ENCODE measurements around the gene GRID1. TPM values are rescaled to one million over a fixed set of nuclear protein-coding genes. Genes with fewer than 3 reads are reported as not detected.
"Not testable (repeated sequence)": the region's sequence is repeated elsewhere in the genome, so short reads cannot be mapped to it uniquely, and the experiment has no call there.

GRID1 gene
- total RNA-seq, 1 donor: not detected

DNA sequence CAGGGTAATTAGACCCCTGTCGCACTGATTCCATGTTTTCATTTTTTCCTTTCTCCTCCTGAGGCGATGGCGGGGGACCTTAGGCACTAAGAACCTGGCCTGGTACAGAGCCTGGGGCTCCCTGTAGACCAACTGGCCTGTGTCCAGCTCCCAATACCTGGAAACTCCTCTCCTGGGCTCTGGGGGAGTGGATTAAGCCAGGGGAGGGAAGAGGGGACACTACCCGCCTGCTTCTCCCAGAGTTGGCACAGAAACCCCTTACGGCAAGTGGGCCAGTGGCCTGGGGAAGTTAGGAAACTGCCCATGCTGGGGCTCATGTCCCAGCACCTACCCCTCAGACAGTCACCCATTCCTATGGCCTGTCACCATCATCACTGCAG lies 121.6 kb downstream of the GRID1 start:
- H3K4me3 ChIP-seq (ENCODE audit: low read depth, low read length): no peak overlapping the region
- TF ChIP-seq, protein P1, sequence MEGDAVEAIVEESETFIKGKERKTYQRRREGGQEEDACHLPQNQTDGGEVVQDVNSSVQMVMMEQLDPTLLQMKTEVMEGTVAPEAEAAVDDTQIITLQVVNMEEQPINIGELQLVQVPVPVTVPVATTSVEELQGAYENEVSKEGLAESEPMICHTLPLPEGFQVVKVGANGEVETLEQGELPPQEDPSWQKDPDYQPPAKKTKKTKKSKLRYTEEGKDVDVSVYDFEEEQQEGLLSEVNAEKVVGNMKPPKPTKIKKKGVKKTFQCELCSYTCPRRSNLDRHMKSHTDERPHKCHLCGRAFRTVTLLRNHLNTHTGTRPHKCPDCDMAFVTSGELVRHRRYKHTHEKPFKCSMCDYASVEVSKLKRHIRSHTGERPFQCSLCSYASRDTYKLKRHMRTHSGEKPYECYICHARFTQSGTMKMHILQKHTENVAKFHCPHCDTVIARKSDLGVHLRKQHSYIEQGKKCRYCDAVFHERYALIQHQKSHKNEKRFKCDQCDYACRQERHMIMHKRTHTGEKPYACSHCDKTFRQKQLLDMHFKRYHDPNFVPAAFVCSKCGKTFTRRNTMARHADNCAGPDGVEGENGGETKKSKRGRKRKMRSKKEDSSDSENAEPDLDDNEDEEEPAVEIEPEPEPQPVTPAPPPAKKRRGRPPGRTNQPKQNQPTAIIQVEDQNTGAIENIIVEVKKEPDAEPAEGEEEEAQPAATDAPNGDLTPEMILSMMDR (IDR thresholded peaks at IDR 0.05; ENCODE audit: insufficient read depth, low read depth, low read length): no peak
- DNase-seq (ENCODE audit: low read depth): no peak

DNA sequence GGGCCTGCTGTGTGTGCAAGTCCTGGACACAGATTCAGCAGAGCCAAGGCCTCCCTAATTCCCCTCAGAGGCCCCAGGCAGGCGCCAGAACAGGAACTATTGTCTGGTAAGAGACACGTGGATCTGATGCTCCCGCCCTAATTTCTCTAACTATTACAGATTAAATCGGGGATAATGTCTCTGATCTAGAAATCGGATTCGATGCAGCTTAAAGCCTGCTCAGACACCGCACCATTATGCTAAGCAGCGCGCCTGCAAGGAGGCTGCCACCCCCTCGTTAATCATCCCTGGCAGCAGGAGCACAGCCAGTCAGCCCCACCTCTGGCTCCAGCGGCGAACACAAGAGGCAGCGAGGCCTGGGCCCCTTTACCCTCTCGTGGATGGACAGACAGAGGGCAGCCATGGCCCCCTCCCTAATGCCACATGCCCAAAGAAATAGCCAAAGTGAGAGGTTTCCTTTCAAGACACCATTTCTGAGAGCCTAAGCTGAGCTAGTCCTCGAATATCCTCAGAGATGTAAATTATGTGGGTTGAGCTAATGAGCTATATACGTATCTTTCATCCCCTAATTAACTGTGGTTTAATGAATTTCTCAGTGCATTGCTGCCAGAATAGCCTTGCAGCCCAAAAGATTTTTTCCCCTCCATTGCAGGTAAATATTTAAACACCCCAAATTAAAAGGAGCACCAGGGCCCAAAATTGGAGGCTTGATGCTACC lies 122.1 kb downstream of the GRID1 start:
- TF ChIP-seq, protein P1 (IDR thresholded peaks at IDR 0.05; ENCODE audit: insufficient read depth, low read depth, low read length): no peak
- no peak overlapping the region for H3K4me3 ChIP-seq (ENCODE audit: low read depth, low read length)
- no peak for DNase-seq (ENCODE audit: low read depth)

DNA sequence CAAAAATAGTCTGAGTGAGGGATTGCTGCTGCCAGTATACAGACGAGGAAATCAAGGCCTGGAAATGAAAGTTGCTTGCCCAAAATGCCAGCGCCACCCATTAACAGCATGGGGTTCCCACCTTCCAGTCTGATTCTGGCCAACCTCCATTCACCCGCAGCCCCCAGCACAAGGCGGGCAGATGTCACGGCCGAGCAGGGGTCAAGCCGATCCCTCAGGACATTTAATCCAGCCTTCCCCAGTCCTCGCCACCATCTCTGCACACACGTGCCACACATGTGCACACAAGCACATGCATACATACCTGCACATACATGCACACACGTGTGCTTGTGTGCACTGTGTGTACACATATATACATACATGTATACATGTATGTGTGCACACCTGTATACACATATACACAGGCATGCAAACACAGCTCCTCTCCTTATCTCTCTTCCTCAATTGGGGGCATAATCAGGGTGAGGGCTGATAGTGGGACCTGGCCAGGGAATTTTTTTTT lies 122.9 kb downstream of the GRID1 start:
- TF ChIP-seq, protein P1 (IDR thresholded peaks at IDR 0.05; ENCODE audit: insufficient read depth, low read depth, low read length): no peak
- DNase-seq (ENCODE audit: low read depth): no peak
- no peak overlapping the region for H3K4me3 ChIP-seq (ENCODE audit: low read depth, low read length)

DNA sequence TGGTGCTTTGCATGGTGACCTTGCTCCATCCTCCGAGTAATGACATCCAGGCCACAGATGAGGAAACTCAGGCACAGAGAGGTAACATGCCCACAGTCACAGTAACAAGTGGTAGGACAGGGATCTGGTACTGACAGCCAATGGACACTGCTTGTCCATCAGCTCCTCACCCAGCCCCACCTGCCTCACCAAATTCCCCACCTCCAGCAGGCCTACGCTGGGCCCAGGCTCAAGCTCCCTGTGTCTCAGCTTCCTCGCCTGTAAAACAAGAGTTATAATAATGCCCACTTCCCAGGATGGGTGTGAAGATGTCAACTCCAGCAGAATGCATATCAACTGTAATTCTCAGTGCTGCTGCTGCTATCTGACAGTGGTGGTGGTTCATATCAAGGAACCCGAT lies 123.8 kb downstream of the GRID1 start:
- DNase-seq (ENCODE audit: low read depth): no peak
- TF ChIP-seq, protein P1 (IDR thresholded peaks at IDR 0.05; ENCODE audit: insufficient read depth, low read depth, low read length): no peak
- no peak overlapping the region for H3K4me3 ChIP-seq (ENCODE audit: low read depth, low read length)

DNA sequence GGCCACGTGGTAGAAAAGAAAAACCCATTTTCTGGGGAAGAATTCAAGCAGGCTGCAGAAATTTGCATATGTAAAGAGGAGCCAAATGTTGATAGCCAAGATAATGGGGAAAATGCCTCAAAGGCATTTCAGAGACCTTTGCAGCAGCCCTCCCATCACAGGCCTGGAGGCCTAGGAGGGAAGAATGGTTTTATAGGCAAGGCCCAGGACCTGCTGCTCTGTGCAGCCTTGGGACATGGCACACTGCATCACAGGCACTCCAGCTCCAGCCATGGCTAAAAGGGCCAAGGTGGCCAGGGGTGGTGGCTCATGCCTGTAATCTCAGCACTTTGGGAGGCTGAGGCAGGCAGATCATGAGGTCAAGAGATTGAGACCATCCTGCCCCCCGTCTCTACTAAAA lies 128.5 kb downstream of the GRID1 start:
- not testable (repeated sequence) for DNase-seq (ENCODE audit: low read depth); H3K4me3 ChIP-seq (ENCODE audit: low read depth, low read length)

DNA sequence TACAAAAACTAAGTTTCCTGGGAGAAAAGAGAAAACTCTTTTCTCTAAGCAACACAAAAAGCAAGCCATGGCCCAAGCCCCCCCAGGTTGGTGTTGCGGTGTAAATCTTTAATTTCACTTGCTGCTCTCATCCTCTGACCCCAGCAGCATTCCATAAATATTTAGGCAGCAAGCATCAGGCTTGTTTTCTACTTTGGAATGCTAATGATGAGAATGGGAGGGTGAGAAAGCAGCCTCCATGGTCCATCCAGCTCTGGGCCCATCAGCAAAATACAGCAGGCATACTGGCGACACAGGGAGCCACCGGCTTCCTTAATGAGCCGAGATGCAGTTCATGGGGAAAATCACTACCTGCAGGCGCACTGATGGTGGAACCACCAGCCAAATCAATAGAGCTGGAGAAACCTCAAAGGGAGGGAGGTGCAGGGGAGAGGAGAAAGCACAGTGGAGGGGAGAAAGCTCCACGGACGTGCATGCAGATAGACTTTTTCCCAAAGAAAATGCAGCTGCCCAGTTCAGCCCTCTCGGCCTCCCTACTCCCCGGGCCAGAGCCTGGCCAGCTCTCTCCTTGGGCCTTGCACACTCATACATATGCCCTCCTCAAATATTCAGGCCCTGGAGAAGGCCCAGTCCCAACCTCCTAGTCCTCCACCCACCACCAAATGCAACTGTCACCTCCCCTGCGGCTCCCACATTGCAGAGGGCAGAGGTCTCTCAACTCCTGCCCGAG lies 131.9 kb downstream of the GRID1 start:
- no peak overlapping the region for H3K4me3 ChIP-seq (ENCODE audit: low read depth, low read length)
- no peak for DNase-seq (ENCODE audit: low read depth)
- TF ChIP-seq, protein P1 (IDR thresholded peaks at IDR 0.05; ENCODE audit: insufficient read depth, low read depth, low read length): no peak

DNA sequence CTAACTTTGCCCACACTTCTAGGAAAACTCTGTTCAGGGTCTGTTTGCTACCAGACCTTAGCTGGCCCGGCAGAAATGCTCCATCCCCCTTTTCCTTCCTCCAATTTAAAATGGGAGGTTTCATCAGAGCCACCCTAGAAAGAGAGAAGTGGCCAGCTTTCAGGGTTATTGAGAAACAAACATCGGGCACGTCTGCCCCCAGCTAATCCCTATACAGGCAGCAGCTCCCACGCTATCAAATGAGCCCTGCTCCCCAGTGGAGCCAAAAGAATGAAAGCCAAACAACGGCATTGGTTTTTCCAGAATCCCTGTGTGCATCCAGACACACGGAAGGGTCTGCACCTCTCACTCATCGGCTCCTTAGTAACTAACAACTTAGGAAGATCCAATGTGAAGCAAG lies 132.5 kb downstream of the GRID1 start:
- no peak overlapping the region for H3K4me3 ChIP-seq (ENCODE audit: low read depth, low read length)
- TF ChIP-seq, protein P1 (IDR thresholded peaks at IDR 0.05; ENCODE audit: insufficient read depth, low read depth, low read length): no peak
- no peak for DNase-seq (ENCODE audit: low read depth)

All from fibroblast of villous mesenchyme (primary cell).